Fibroblast of lung (primary cell): ENCODE results near the gene SUSD5.

Source experiments
- CTCF ChIP-seq, 2 donors: IDR thresholded peaks in 1 of 2; conservative IDR thresholded peaks in 1 of 2; 1 replicate in 1 of 2; 2 replicates in 1 of 2; pipeline ENCODE4 v1.5.1; 2011 to 2012; ENCODE audit warnings: low read length in 2 of 2, control low read depth in 1 of 2, inconsistent platforms in 1 of 2, low read depth in 1 of 2, mild to moderate bottlenecking in 1 of 2
- EZH2 ChIP-seq: IDR thresholded peaks from 2 replicates; pipeline ENCODE4 v1.5.1; 2012; ENCODE audit warnings: low read length, control low read depth, mild to moderate bottlenecking; ENCODE audit errors: missing control alignments

DNA sequence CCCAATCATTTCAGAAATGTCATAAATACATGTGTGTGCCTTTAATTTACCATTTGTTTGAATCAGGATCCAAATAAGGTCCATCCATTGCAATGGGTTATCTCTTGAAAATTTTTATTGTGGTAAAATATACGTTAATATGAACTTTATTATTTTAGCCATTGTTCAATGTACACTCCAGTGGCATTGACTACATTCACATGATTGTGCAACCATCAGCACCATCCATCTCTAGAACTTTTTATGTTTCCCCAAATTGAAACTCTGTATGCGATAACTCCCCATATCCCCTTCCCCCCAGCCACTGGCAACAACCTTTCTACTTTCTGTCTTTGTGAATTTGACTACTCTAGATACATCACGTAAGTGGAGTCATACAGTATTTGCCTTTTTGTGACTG, 92.8 kb downstream of the SUSD5 start:
- TF ChIP-seq CTCF (conservative IDR thresholded peaks at IDR 0.05 in 1 of 2, IDR thresholded peaks at IDR 0.05 in 1 of 2; ENCODE audit: low read depth in 1 of 2, low read length in 2 of 2) (no peak), EZH2 (no peak)
